AG20443 (cell line): ENCODE measurements around the gene BDNF.
"Not testable (repeated sequence)": the region's sequence is repeated elsewhere in the genome, so short reads cannot be mapped to it uniquely, and the experiment has no call there.

Source experiments
- DNase-seq: peaks from one replicate; pipeline ENCODE4 v3.0.0; 2012; ENCODE audit warnings: low spot score, mixed read lengths

BDNF gene

GRCh38 chr11:27665508-27666101 lies 34.6 kb downstream of the BDNF start:
- not testable (repeated sequence) for DNase-seq

GRCh38 chr11:27663326-27663725 lies 36.9 kb downstream of the BDNF start:
- DNase-seq = no peak

- no peak for DNase-seq
These were observed 40.1 kb downstream of the BDNF start for GRCh38 chr11:27660171-27660570.

GRCh38 chr11:27658535-27659236 lies 41.6 kb downstream of the BDNF start:
- DNase-seq = no peak

- no peak for DNase-seq
These were observed 43.3 kb downstream of the BDNF start for GRCh38 chr11:27656806-27657483.

- DNase-seq = no peak
These were observed 43.9 kb downstream of the BDNF start for GRCh38 chr11:27656320-27656719.

- DNase-seq = no peak
These were observed 46.1 kb downstream of the BDNF start for GRCh38 chr11:27653990-27654758.

- no peak for DNase-seq
These were observed 48.5 kb downstream of the BDNF start for GRCh38 chr11:27651711-27652110.

GRCh38 chr11:27650988-27651387 lies 49.3 kb downstream of the BDNF start:
- DNase-seq = no peak

- no peak for DNase-seq
These were observed 50.5 kb downstream of the BDNF start for GRCh38 chr11:27649800-27650199.

GRCh38 chr11:27648840-27649239 lies 51.4 kb downstream of the BDNF start:
- no peak for DNase-seq

GRCh38 chr11:27646051-27646818 lies 54.0 kb downstream of the BDNF start:
- no peak for DNase-seq

GRCh38 chr11:27642954-27643353 lies 57.3 kb downstream of the BDNF start:
- no peak for DNase-seq

GRCh38 chr11:27640954-27641353 lies 59.3 kb downstream of the BDNF start:
- DNase-seq = no peak

- no peak for DNase-seq
These were observed 64.7 kb downstream of the BDNF start for GRCh38 chr11:27635567-27636037.

GRCh38 chr11:27634776-27635175 lies 65.5 kb downstream of the BDNF start:
- DNase-seq = not testable (repeated sequence)

GRCh38 chr11:27634282-27634681 lies 66.0 kb downstream of the BDNF start:
- DNase-seq = not testable (repeated sequence)

GRCh38 chr11:27629023-27629422 lies 71.2 kb downstream of the BDNF start:
- not testable (repeated sequence) for DNase-seq

- DNase-seq = no peak
These were observed 72.3 kb downstream of the BDNF start for GRCh38 chr11:27627979-27628378.

GRCh38 chr11:27626938-27627586 lies 73.2 kb downstream of the BDNF start:
- DNase-seq = no peak
